NAMALWA (cell line): Measurements from ENCODE around the gene ABCA1.
"Not testable (repeated sequence)": the region's sequence is repeated elsewhere in the genome, so short reads cannot be mapped to it uniquely, and the experiment has no call there.

Source experiments
- DNase-seq: peaks from one replicate; pipeline ENCODE4 v3.0.0-alpha.2; 2015; ENCODE audit warnings: low spot score

The ABCA1 gene

GRCh38 chr9:104872656-104873488 lies 55.1 kb downstream of the ABCA1 start:
- no peak for DNase-seq

- DNase-seq: no peak
Measured at GRCh38 chr9:104871961-104872527, 55.9 kb downstream of the ABCA1 start.

GRCh38 chr9:104869811-104870210 lies 58.1 kb downstream of the ABCA1 start:
- no peak for DNase-seq

GRCh38 chr9:104868687-104869404 lies 59.1 kb downstream of the ABCA1 start:
- peak; percentile 77 for DNase-seq

GRCh38 chr9:104868303-104868686 lies 59.7 kb downstream of the ABCA1 start:
- DNase-seq: no peak

- DNase-seq: no peak
Measured at GRCh38 chr9:104866191-104866590, 61.8 kb downstream of the ABCA1 start.

GRCh38 chr9:104864675-104865104 lies 63.3 kb downstream of the ABCA1 start:
- DNase-seq: no peak

- peak; percentile 90 for DNase-seq
Measured at GRCh38 chr9:104863180-104863883, 64.6 kb downstream of the ABCA1 start.

GRCh38 chr9:104861397-104861796 lies 66.6 kb downstream of the ABCA1 start:
- DNase-seq: no peak

GRCh38 chr9:104860263-104860662 lies 67.7 kb downstream of the ABCA1 start:
- peak; percentile 19 for DNase-seq

- no peak for DNase-seq
Measured at GRCh38 chr9:104858846-104859245, 69.1 kb downstream of the ABCA1 start.

- no peak for DNase-seq
Measured at GRCh38 chr9:104858271-104858670, 69.7 kb downstream of the ABCA1 start.

GRCh38 chr9:104856413-104856941 lies 71.5 kb downstream of the ABCA1 start:
- no peak for DNase-seq

GRCh38 chr9:104855807-104856206 lies 72.1 kb downstream of the ABCA1 start:
- DNase-seq: no peak

- DNase-seq: not testable (repeated sequence)
Measured at GRCh38 chr9:104855258-104855657, 72.7 kb downstream of the ABCA1 start.

- DNase-seq: no peak
Measured at GRCh38 chr9:104854613-104855012, 73.3 kb downstream of the ABCA1 start.

GRCh38 chr9:104853683-104854082 lies 74.3 kb downstream of the ABCA1 start:
- DNase-seq: no peak

GRCh38 chr9:104853159-104853558 lies 74.8 kb downstream of the ABCA1 start:
- no peak for DNase-seq

- DNase-seq: no peak
Measured at GRCh38 chr9:104851546-104851920, 76.4 kb downstream of the ABCA1 start.

- DNase-seq: no peak
Measured at GRCh38 chr9:104850786-104851545, 77.0 kb downstream of the ABCA1 start.

- DNase-seq: no peak
Measured at GRCh38 chr9:104849023-104849422, 78.9 kb downstream of the ABCA1 start.
